Vagina (tissue), 2 donors: Measurements from ENCODE around the gene ADRB2.

ENCODE experiments used
- POLR2A ChIP-seq, 2 donors: fragments of 450-650 bp; IDR thresholded peaks; one replicate each; pipeline ENCODE4 v1.6.1; 2017; ENCODE audit warnings: antibody characterized with exemption in 2 of 2, mild to moderate bottlenecking in 2 of 2, moderate library complexity in 2 of 2
- POLR2AphosphoS5 ChIP-seq, 2 donors: sonication (generic); formaldehyde crosslinking; IDR thresholded peaks; one replicate each; pipeline ENCODE4 v1.9.0; 2017; ENCODE audit warnings: antibody characterized with exemption in 2 of 2, mild to moderate bottlenecking in 2 of 2, low read depth in 1 of 2; ENCODE audit not compliant: insufficient read depth in 1 of 2
- TF ChIP-seq, protein P1 (sequence below), 3 experiments: fragments of 450-650 bp in 2 of 3; fragments of 200-600 bp in 1 of 3; sonication (generic) in 1 of 3; IDR thresholded peaks; one replicate each; pipeline ENCODE4 v1.5.1; 2017 to 2019; ENCODE audit warnings: antibody characterized with exemption in 3 of 3, mild to moderate bottlenecking in 2 of 3, moderate library complexity in 2 of 3

GRCh38 chr5:148816357-148816756 is 10.1 kb upstream of the ADRB2 start:
- TF ChIP-seq, protein P1, sequence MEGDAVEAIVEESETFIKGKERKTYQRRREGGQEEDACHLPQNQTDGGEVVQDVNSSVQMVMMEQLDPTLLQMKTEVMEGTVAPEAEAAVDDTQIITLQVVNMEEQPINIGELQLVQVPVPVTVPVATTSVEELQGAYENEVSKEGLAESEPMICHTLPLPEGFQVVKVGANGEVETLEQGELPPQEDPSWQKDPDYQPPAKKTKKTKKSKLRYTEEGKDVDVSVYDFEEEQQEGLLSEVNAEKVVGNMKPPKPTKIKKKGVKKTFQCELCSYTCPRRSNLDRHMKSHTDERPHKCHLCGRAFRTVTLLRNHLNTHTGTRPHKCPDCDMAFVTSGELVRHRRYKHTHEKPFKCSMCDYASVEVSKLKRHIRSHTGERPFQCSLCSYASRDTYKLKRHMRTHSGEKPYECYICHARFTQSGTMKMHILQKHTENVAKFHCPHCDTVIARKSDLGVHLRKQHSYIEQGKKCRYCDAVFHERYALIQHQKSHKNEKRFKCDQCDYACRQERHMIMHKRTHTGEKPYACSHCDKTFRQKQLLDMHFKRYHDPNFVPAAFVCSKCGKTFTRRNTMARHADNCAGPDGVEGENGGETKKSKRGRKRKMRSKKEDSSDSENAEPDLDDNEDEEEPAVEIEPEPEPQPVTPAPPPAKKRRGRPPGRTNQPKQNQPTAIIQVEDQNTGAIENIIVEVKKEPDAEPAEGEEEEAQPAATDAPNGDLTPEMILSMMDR (IDR thresholded peaks at IDR 0.05): no peak
- TF ChIP-seq POLR2A (IDR thresholded peaks at IDR 0.05) (no peak), POLR2AphosphoS5 (IDR thresholded peaks at IDR 0.05; ENCODE audit: insufficient read depth in 1 of 2, low read depth in 1 of 2) (no peak)
